ENCODE measurements around the gene PAPSS1.

- TF ChIP-seq EP300 (IDR thresholded peaks at IDR 0.05; ENCODE audit: borderline replicate concordance in 1 of 2, low read depth in 1 of 2, low read length in 1 of 2): no peak
- no peak for TF ChIP-seq REST (IDR thresholded peaks at IDR 0.05; ENCODE audit: low read depth, low read length)
- TF ChIP-seq, protein P1, sequence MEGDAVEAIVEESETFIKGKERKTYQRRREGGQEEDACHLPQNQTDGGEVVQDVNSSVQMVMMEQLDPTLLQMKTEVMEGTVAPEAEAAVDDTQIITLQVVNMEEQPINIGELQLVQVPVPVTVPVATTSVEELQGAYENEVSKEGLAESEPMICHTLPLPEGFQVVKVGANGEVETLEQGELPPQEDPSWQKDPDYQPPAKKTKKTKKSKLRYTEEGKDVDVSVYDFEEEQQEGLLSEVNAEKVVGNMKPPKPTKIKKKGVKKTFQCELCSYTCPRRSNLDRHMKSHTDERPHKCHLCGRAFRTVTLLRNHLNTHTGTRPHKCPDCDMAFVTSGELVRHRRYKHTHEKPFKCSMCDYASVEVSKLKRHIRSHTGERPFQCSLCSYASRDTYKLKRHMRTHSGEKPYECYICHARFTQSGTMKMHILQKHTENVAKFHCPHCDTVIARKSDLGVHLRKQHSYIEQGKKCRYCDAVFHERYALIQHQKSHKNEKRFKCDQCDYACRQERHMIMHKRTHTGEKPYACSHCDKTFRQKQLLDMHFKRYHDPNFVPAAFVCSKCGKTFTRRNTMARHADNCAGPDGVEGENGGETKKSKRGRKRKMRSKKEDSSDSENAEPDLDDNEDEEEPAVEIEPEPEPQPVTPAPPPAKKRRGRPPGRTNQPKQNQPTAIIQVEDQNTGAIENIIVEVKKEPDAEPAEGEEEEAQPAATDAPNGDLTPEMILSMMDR (IDR thresholded peaks at IDR 0.05): no peak
- TF ChIP-seq SIN3A (IDR thresholded peaks at IDR 0.05; ENCODE audit: borderline replicate concordance, low read depth, low read length): no peak
- no peak for TF ChIP-seq POLR2AphosphoS5 (IDR thresholded peaks at IDR 0.05; ENCODE audit: low read depth, low read length)
- TF ChIP-seq, protein P2, sequence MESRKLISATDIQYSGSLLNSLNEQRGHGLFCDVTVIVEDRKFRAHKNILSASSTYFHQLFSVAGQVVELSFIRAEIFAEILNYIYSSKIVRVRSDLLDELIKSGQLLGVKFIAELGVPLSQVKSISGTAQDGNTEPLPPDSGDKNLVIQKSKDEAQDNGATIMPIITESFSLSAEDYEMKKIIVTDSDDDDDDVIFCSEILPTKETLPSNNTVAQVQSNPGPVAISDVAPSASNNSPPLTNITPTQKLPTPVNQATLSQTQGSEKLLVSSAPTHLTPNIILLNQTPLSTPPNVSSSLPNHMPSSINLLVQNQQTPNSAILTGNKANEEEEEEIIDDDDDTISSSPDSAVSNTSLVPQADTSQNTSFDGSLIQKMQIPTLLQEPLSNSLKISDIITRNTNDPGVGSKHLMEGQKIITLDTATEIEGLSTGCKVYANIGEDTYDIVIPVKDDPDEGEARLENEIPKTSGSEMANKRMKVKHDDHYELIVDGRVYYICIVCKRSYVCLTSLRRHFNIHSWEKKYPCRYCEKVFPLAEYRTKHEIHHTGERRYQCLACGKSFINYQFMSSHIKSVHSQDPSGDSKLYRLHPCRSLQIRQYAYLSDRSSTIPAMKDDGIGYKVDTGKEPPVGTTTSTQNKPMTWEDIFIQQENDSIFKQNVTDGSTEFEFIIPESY (IDR thresholded peaks at IDR 0.05; ENCODE audit: borderline replicate concordance, low read depth): no peak
- no peak for TF ChIP-seq GABPA (IDR thresholded peaks at IDR 0.05; ENCODE audit: low read depth)
- no peak for TF ChIP-seq NFIC (IDR thresholded peaks at IDR 0.05; ENCODE audit: borderline replicate concordance)
- no peak for TF ChIP-seq TAF1 (IDR thresholded peaks at IDR 0.05; ENCODE audit: borderline replicate concordance, low read depth, low read length)
- TF ChIP-seq USF2 (IDR thresholded peaks at IDR 0.05; ENCODE audit: borderline replicate concordance, low read depth, low read length): no peak
- TF ChIP-seq MXI1 (IDR thresholded peaks at IDR 0.05; ENCODE audit: low read depth, low read length): no peak
- TF ChIP-seq RAD21 (IDR thresholded peaks at IDR 0.05; ENCODE audit: low read length): no peak
Measured at GRCh38 chr4:107691378-107691777, 28.7 kb downstream of the PAPSS1 start.

Measured in SK-N-SH (cell line).